ENCODE results near the gene TSPAN5.

Gene TSPAN5

GRCh38 chr4:98618680-98619079 lies 39.7 kb downstream of the TSPAN5 start:
- DNase-seq (ENCODE audit: low read depth, low spot score), result no peak

- DNase-seq (ENCODE audit: low read depth, low spot score), result no peak
Measured at GRCh38 chr4:98617358-98618047, 40.9 kb downstream of the TSPAN5 start.

- DNase-seq (ENCODE audit: low read depth, low spot score), result no peak
Measured at GRCh38 chr4:98615991-98616390, 42.4 kb downstream of the TSPAN5 start.

- DNase-seq (ENCODE audit: low read depth, low spot score), result no peak
Measured at GRCh38 chr4:98614662-98615061, 43.7 kb downstream of the TSPAN5 start.

- no peak for DNase-seq (ENCODE audit: low read depth, low spot score)
Measured at GRCh38 chr4:98614094-98614493, 44.3 kb downstream of the TSPAN5 start.

GRCh38 chr4:98613453-98614075 lies 44.8 kb downstream of the TSPAN5 start:
- no peak for DNase-seq (ENCODE audit: low read depth, low spot score)

- no peak for DNase-seq (ENCODE audit: low read depth, low spot score)
Measured at GRCh38 chr4:98612318-98613250, 45.8 kb downstream of the TSPAN5 start.

- no peak for DNase-seq (ENCODE audit: low read depth, low spot score)
Measured at GRCh38 chr4:98611677-98612317, 46.6 kb downstream of the TSPAN5 start.

- DNase-seq (ENCODE audit: low read depth, low spot score), result no peak
Measured at GRCh38 chr4:98610926-98611676, 47.3 kb downstream of the TSPAN5 start.

- no peak for DNase-seq (ENCODE audit: low read depth, low spot score)
Measured at GRCh38 chr4:98610431-98610830, 48.0 kb downstream of the TSPAN5 start.

GRCh38 chr4:98609934-98610333 lies 48.5 kb downstream of the TSPAN5 start:
- DNase-seq (ENCODE audit: low read depth, low spot score), result no peak

- no peak for DNase-seq (ENCODE audit: low read depth, low spot score)
Measured at GRCh38 chr4:98608356-98608755, 50.1 kb downstream of the TSPAN5 start.

- no peak for DNase-seq (ENCODE audit: low read depth, low spot score)
Measured at GRCh38 chr4:98606894-98607293, 51.5 kb downstream of the TSPAN5 start.

- DNase-seq (ENCODE audit: low read depth, low spot score), result no peak
Measured at GRCh38 chr4:98605216-98605615, 53.2 kb downstream of the TSPAN5 start.

- DNase-seq (ENCODE audit: low read depth, low spot score), result no peak
Measured at GRCh38 chr4:98604723-98605122, 53.7 kb downstream of the TSPAN5 start.

- DNase-seq (ENCODE audit: low read depth, low spot score), result no peak
Measured at GRCh38 chr4:98603683-98604521, 54.5 kb downstream of the TSPAN5 start.

- DNase-seq (ENCODE audit: low read depth, low spot score), result no peak
Measured at GRCh38 chr4:98602270-98602669, 56.1 kb downstream of the TSPAN5 start.

- no peak for DNase-seq (ENCODE audit: low read depth, low spot score)
Measured at GRCh38 chr4:98601708-98602107, 56.7 kb downstream of the TSPAN5 start.

GRCh38 chr4:98599617-98600205 lies 58.7 kb downstream of the TSPAN5 start:
- no peak for DNase-seq (ENCODE audit: low read depth, low spot score)

- DNase-seq (ENCODE audit: low read depth, low spot score), result no peak
Measured at GRCh38 chr4:98586962-98587354, 71.5 kb downstream of the TSPAN5 start.
